Measurements from ENCODE around the gene CCDC24.

DNA sequence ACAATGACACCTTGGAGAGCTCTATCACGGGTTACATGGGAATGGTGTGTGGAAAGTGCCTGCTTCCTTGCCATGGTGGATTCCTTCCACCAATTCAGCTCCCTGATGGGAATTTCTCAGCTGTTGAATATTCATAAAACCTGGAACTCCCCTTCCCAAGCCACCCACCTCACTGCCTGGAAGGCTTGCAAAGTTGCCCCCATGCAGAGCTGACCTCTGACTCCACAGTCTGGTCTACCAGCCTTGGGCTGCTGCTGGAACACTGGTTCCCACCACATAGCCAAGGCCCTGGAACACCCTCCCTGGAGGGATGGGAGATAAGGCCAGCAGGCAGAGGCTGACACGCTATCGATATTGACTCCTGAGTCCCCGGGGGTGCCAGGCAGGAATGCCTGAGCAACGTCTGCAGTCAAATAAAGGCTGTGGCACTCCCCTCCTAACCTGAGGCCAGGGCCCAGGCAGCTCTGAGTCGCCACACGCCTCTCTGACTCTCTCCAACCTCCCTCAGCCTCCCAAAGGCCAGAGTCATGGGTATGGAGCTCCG lies 8.8 kb downstream of the CCDC24 start:
- TF ChIP-seq POLR2A (IDR thresholded peaks at IDR 0.05): no peak
- no peak for TF ChIP-seq CTCF (IDR thresholded peaks at IDR 0.05)
